OCI-LY7 (cell line): ENCODE data around the gene CAPRIN1.

Experiments
- EZH2phosphoT487 ChIP-seq: fragments of 200-600 bp; sonication (generic); IDR thresholded peaks from 2 replicates; pipeline ENCODE4 v1.6.1; 2018; ENCODE audit warnings: low read depth, borderline replicate concordance, mild to moderate bottlenecking, mixed run types, antibody characterized with exemption, low read length, moderate library complexity, mixed read lengths
- TF ChIP-seq, protein P1 (sequence below): fragments of 200-600 bp; sonication (generic); conservative IDR thresholded peaks from 2 replicates; pipeline ENCODE4 v1.5.1; 2014; ENCODE audit warnings: mild to moderate bottlenecking, antibody characterized with exemption, low read length, moderate library complexity, mixed read lengths

DNA sequence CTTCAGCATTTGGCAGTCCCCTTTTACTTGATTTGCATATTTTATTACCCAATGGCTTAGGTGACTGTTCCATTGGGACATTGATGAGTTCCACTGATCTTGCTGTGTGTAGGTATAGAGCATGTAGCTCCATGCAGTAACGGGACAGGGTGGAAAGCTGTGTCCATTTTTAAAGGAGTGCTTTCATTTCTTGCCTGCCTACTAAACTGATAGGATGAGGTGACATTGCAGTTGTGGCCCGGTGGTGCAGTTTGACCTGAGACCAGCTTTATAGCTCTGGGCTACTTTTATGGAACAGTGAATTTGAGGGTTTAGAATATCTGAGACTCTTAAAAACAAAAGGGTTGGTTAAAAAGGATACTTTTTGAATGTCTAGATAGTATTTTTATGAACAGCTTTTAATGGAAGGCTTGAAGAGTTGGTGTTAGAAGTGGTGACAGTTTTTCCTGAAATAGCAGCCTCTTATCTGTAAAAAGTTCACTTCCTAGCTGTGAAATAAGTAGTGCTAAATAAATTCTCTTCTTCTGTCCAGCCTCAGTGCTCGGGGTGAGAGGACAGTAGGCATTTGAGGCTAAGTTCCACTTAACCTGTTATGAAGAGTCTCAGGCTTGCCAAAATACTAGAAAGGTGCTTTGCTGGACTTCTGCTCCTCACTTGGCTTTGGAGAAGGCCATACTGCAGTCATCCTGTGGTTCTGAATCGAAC is 80.9 kb downstream of the CAPRIN1 start:
- TF ChIP-seq, protein P1, sequence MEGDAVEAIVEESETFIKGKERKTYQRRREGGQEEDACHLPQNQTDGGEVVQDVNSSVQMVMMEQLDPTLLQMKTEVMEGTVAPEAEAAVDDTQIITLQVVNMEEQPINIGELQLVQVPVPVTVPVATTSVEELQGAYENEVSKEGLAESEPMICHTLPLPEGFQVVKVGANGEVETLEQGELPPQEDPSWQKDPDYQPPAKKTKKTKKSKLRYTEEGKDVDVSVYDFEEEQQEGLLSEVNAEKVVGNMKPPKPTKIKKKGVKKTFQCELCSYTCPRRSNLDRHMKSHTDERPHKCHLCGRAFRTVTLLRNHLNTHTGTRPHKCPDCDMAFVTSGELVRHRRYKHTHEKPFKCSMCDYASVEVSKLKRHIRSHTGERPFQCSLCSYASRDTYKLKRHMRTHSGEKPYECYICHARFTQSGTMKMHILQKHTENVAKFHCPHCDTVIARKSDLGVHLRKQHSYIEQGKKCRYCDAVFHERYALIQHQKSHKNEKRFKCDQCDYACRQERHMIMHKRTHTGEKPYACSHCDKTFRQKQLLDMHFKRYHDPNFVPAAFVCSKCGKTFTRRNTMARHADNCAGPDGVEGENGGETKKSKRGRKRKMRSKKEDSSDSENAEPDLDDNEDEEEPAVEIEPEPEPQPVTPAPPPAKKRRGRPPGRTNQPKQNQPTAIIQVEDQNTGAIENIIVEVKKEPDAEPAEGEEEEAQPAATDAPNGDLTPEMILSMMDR, result no peak
- no peak for TF ChIP-seq EZH2phosphoT487
